ENCODE results near the gene TAS2R16. TPM values are rescaled to one million over a fixed set of nuclear protein-coding genes. Genes with fewer than 3 reads are reported as not detected.

TAS2R16 gene
- total and polyA plus RNA-seq, 9 donors, result not detected

DNA sequence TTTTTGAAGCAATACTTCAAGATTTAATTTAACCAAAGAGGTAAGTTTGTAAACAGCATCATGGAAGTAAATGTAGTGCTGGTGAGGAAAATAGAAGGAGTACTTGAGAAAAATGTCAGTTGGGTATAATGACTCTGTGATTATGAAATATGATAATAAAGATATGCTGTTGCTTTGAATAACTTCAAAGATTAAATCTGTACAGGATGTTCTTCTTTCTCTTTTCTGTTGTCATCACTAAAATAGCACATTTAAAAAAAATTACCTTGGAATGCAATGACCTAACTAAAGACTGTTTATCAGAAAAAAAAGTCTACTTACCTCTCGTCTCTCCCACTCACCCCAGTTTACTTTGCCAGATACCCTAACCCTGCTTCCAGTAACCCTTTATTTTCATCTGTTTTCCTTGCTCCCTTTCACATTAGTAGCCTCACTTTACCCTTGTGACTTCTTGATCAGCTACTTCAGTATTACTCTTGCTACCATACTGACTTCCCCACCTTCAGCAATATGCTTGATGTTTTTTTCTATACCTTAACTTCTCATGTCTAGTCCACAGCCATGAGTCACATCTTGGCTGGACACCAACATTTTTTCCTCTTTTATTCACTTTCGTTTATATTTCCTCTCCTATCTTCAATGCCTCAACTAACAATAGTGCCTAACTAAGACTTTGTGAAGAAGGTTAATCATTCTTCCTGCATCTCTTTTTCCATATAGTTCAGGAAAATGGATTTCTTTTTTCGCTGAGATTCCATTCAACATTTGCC is 29.7 kb upstream of the TAS2R16 start:
- Histone ChIP-seq H3K4me1 (ENCODE audit: insufficient read depth) (no peaks in the 10 kb centered on the region), H3K27ac (no peak overlapping the region), H3K9me3 (no peaks in the 10 kb centered on the region), H3K4me3 (no peak overlapping the region), H3K36me3 (no peaks in the 10 kb centered on the region), H3K27me3 (no peaks in the 10 kb centered on the region)
- WGBS, 3 donors, result 37 to 41% (median 39%) methylated on average over 3 of the region's 3 CpGs
- intact Hi-C loops (cut with DNase I), result no loop called here
- TF ChIP-seq POLR2A (IDR thresholded peaks at IDR 0.05) (no peak), EP300 (IDR thresholded peaks at IDR 0.05) (no peak)
- TF ChIP-seq, protein P1, sequence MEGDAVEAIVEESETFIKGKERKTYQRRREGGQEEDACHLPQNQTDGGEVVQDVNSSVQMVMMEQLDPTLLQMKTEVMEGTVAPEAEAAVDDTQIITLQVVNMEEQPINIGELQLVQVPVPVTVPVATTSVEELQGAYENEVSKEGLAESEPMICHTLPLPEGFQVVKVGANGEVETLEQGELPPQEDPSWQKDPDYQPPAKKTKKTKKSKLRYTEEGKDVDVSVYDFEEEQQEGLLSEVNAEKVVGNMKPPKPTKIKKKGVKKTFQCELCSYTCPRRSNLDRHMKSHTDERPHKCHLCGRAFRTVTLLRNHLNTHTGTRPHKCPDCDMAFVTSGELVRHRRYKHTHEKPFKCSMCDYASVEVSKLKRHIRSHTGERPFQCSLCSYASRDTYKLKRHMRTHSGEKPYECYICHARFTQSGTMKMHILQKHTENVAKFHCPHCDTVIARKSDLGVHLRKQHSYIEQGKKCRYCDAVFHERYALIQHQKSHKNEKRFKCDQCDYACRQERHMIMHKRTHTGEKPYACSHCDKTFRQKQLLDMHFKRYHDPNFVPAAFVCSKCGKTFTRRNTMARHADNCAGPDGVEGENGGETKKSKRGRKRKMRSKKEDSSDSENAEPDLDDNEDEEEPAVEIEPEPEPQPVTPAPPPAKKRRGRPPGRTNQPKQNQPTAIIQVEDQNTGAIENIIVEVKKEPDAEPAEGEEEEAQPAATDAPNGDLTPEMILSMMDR (IDR thresholded peaks at IDR 0.05), result no peak
- DNase-seq, result no peak

DNA sequence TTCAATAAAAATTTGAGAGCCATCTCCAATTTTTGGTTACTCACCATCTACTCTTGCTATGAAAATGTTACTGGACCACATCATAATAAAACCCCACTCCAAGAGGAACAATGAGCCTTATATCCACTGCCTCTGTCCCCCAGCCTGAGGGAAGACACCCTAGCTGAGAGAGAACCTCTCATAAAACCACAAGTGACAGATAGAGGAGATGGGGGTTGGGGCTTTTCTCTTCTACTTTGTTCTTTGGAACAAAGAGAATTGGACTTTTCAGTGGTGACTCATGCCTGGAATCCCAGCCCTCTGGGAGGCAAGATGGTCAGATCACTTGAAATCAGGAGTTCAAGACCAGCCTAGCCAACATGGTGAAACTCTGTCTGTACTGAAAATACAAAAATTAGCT is 27.6 kb upstream of the TAS2R16 start:
- TF ChIP-seq EP300 (IDR thresholded peaks at IDR 0.05), result no peak
- H3K9me3 ChIP-seq, result no peaks in the 10 kb centered on the region
- no peak overlapping the region for H3K4me3 ChIP-seq
- DNase-seq, result no peak
- H3K27ac ChIP-seq, result no peak overlapping the region
- no peaks in the 10 kb centered on the region for H3K36me3 ChIP-seq
- H3K4me1 ChIP-seq (ENCODE audit: insufficient read depth), result no peaks in the 10 kb centered on the region
- no peaks in the 10 kb centered on the region for H3K27me3 ChIP-seq
- intact Hi-C loops (cut with DNase I), result no loop called here

DNA sequence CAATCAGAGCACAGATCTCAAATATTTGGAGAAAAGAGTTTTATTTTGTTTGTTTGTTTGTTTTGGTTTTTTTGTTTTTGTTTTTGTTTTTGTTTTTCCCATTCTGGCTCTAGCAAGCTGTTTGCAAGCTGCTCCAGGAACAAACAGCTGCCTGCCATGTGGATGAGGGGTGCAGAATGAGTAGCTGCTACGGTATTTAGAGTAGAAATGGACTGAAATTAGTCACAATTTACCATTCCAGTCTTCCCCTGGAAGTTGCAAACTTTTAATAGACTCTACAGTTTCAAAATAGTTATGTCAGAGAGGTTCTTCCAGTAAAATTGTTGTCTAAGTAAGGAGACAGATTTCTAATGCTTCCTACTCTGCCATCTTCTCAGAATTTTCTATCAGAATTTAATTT is 27.1 kb upstream of the TAS2R16 start:
- WGBS, 3 donors, result 57 to 63% (median 61%) methylated on average over 1 of the region's 1 CpG
- H3K4me3 ChIP-seq, result no peak overlapping the region
- no peak for DNase-seq
- no peak for TF ChIP-seq POLR2A (IDR thresholded peaks at IDR 0.05)
- TF ChIP-seq, protein P1 (IDR thresholded peaks at IDR 0.05), result no peak
- no peak for TF ChIP-seq EP300 (IDR thresholded peaks at IDR 0.05)
- H3K36me3 ChIP-seq, result no peaks in the 10 kb centered on the region
- no peaks in the 10 kb centered on the region for H3K27me3 ChIP-seq
- no peaks in the 10 kb centered on the region for H3K4me1 ChIP-seq (ENCODE audit: insufficient read depth)
- no peaks in the 10 kb centered on the region for H3K9me3 ChIP-seq
- intact Hi-C loops (cut with DNase I), result no loop called here
- no peak overlapping the region for H3K27ac ChIP-seq

- H3K27ac ChIP-seq, result no peak overlapping the region
- no peaks in the 10 kb centered on the region for H3K36me3 ChIP-seq
- no peak overlapping the region for H3K4me3 ChIP-seq
- TF ChIP-seq EP300 (IDR thresholded peaks at IDR 0.05) (no peak), POLR2A (IDR thresholded peaks at IDR 0.05) (no peak)
- no peak for DNase-seq
- H3K9me3 ChIP-seq, result no peaks in the 10 kb centered on the region
- H3K27me3 ChIP-seq, result no peaks in the 10 kb centered on the region
- intact Hi-C loops (cut with DNase I), result no loop called here
- no peaks in the 10 kb centered on the region for H3K4me1 ChIP-seq (ENCODE audit: insufficient read depth)
Observed at GRCh38 chr7:123012435-123012834, 16.9 kb upstream of the TAS2R16 start.

DNA sequence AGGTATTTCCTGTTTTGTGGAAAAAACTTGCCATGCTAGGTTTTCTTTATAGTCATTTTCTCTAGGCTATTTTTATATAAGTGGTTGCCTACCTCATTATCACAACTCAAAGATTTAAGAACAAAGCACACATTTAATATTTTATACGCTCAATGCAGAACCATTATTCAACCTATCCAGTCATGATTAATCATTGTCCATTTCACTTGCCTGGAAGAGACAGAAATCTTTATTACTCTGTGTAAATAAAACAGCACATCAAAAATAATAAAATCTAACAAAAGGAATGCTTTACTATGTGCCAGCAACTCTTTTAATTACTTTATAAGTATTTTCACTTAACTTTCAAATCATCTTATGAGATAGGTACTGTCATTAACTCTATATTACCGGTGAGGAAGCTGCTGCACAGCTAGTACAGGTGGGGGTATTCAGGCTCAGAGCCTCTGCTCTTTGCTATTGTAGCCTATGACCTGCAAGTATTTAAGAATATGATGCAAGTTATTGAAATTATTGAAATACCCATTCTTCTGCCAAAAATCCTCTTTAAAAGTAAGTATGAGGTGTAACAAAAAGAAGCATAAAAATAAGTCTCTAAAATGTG is 16.4 kb upstream of the TAS2R16 start:
- DNase-seq, result no peak
- no peak overlapping the region for H3K4me3 ChIP-seq
- 82 to 87% (median 86%) methylated on average over 2 of the region's 2 CpGs for WGBS, 3 donors
- H3K27ac ChIP-seq, result no peak overlapping the region
- H3K36me3 ChIP-seq, result no peaks in the 10 kb centered on the region
- intact Hi-C loops (cut with DNase I), result no loop called here
- no peaks in the 10 kb centered on the region for H3K9me3 ChIP-seq
- H3K27me3 ChIP-seq, result no peaks in the 10 kb centered on the region
- H3K4me1 ChIP-seq (ENCODE audit: insufficient read depth), result no peaks in the 10 kb centered on the region
- TF ChIP-seq POLR2A (IDR thresholded peaks at IDR 0.05), result no peak
- TF ChIP-seq EP300 (IDR thresholded peaks at IDR 0.05), result no peak
- TF ChIP-seq, protein P1 (IDR thresholded peaks at IDR 0.05), result no peak

All from ovary (tissue), 9 donors.